WI38 (cell line): ENCODE results near the gene KIF1C.
A peak's percentile ranks its signal among the peaks of the same experiment; 100 is the strongest.
"Not testable (repeated sequence)": the region's sequence is repeated elsewhere in the genome, so short reads cannot be mapped to it uniquely, and the experiment has no call there.

Experiments
- H3K4me3 ChIP-seq: 2 replicates; pipeline ENCODE4 v1.5.1; 2011; ENCODE audit warnings: low read depth, mild to moderate bottlenecking, control low read depth, low read length
- CTCF ChIP-seq: IDR thresholded peaks from 2 replicates; pipeline ENCODE4 v1.5.1; 2012; ENCODE audit warnings: low read depth, mild to moderate bottlenecking, control low read depth, low read length

KIF1C gene

DNA sequence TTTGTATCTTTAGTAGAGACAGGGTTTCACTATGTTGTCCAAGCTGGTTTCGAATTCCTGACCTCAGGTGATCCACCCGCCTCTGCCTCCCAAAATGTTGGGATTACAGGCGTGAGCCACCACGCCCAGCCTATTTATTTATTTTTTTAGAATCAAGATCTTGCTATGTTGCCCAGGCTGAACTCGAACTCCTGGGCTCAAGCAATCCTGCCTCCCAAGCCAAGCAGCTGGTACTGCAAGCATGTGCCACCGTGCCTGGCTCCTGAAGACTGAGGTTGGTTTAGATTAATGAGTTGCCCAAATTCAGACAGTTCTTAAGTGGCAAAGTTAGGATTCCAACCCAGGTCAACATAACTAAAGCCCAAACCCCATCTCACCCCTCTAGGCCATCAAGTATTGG, 29.5 kb downstream of the KIF1C start:
- TF ChIP-seq CTCF: no peak
- no peak overlapping the region for H3K4me3 ChIP-seq

DNA sequence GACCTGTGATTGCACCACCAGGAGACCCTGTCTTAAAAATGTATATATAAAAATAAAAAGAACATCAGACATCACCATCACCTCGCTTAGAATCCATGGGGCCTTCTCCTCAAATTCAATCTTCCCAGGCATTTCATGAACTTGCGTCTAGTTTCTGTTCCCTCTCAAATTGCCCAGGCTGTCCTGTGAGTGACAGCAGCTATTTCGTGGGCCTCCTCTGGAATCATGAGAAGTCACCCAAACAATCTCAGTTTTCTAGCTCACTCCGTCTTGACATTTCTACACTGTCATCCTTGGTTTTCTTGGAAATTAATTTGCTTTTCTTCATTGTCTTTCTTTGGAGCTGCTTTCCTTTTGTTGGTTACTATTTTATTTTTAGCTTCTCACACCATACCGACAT, 30.2 kb downstream of the KIF1C start:
- H3K4me3 ChIP-seq: no peak overlapping the region
- no peak for TF ChIP-seq CTCF

DNA sequence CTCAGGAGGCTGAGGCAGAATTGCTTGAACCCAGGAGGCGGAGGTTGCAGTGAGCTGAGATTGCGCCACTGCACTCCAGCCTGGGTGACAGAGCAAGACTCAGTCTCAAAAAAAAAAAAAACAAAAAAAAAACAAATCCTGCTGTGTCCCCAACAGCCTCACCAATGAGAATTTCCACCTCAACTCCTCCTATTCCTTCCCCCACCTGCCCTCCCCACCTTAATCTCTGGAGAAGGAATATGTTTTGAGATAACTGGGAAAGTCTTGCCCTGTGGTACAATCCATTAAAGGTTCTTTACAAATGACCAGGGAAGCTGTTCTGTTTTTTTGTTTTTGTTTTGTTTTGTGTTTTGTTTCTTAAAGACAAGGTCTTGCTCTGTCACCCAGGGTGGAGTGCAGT, 32.4 kb downstream of the KIF1C start:
- H3K4me3 ChIP-seq: not testable (repeated sequence)

- H3K4me3 ChIP-seq: peak overlapping the region; percentile 47
- TF ChIP-seq CTCF: peak; percentile 82
These were observed 33.8 kb downstream of the KIF1C start for GRCh38 chr17:5031365-5032082.

- H3K4me3 ChIP-seq: no peak overlapping the region
- no peak for TF ChIP-seq CTCF
These were observed 35.1 kb downstream of the KIF1C start for GRCh38 chr17:5032865-5033264.

DNA sequence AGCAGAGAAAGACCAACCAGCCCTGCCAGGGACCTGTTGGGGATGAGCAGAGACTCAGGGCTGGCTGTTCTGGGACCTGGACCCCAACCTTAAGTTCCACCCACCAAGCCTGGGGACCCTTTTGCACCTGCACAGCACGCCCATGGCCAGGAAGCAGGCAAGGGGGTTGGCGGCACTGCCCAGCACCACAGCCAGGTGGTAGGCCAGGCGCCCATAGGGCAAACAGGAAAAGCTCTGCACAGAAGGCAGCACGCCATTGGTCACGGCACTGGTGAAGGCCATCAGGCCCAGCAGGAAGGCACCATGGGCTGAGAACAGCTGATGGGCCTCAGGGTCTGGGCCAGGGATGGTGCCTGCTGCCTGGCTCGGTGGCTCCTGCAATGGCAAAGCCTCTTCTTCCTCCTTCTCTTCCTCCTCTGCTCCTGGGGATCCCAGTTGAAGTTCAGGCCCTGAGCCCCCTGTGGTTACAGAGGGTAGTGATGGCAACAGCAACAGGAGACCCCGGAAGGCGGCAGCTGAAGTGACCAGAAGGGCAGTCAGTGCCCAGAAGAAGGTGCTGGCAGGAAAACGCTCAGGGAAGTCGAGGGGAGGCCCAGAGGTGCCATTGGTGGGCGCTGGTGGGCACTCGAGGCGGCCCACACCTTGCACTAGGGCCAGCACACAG, 35.7 kb downstream of the KIF1C start:
- TF ChIP-seq CTCF: no peak

DNA sequence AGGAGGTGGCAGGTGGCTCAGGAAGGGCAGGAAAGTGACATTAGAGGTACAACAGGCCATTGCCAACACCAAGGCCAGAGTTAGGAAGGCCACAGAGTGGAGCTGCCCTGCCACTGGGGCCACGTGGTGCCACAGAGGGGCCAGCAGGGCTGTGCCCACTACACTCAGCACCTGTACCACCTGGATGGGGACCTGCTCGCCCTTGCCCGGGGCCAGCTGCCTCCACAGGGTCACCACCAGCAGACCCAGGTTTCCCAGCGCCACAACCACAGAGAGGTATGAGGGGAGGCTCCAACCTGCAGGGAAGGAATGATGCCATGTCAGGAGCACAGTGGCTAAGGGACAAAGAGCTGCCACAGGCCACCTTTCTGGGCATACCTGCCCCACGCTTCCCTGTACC, 36.3 kb downstream of the KIF1C start:
- no peak overlapping the region for H3K4me3 ChIP-seq
- no peak for TF ChIP-seq CTCF

More for the DNA sequence above, 35.7 kb downstream of the KIF1C start:
- no peak overlapping the region for H3K4me3 ChIP-seq
